Superior temporal gyrus (tissue), 1 donor: Measurements from ENCODE around the gene LRRC4C.
"Not testable (repeated sequence)": the region's sequence is repeated elsewhere in the genome, so short reads cannot be mapped to it uniquely, and the experiment has no call there.

Experiments used
- DNase-seq: peaks from one replicate; pipeline ENCODE4 v3.0.0-alpha.2; 2016; ENCODE audit errors: extremely low spot score

Gene LRRC4C

GRCh38 chr11:40240284-40240683, 1219.2 kb downstream of the LRRC4C start:
- DNase-seq, result no peak

- no peak for DNase-seq
Measured at GRCh38 chr11:40236526-40236925, 1222.9 kb downstream of the LRRC4C start.

DNA sequence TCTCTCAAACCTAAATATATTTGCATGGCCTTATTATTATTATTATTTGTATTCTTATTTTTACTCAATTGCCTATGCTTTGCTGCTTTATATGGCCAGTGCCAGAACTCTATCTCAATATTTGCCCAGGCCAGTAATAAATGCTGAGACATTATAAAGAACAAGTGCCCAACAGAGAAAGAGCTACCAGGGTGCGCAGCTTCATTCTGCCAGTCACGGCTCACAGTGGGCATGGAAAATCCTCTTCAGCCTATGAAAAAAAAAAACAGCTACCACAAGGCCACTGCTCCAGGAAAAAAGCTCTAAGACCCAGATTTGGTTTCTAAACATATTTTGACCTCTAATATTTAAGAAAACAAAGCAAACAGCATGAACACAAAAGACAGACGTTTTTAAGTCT, 1223.6 kb downstream of the LRRC4C start:
- no peak for DNase-seq

DNA sequence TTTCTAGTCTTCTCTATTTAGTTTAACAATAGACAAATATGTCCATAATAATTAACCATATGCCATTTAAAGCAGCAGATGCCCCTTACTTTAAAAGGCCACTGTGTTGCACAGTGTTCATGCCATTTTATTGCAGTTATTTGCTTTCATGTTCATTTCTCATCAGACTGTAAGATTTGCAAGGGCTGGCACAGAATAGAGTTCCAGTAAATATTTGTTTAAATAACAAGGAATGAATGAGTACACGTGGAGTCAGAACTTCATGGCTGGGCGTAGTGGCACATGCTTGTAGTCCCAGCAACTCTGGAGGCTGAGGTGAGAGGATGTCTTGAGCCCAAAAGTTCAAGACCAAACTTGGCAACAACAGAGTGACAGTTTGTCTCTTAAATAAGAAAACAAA, 1228.6 kb downstream of the LRRC4C start:
- DNase-seq, result no peak

GRCh38 chr11:40228662-40229061, 1230.8 kb downstream of the LRRC4C start:
- no peak for DNase-seq

DNA sequence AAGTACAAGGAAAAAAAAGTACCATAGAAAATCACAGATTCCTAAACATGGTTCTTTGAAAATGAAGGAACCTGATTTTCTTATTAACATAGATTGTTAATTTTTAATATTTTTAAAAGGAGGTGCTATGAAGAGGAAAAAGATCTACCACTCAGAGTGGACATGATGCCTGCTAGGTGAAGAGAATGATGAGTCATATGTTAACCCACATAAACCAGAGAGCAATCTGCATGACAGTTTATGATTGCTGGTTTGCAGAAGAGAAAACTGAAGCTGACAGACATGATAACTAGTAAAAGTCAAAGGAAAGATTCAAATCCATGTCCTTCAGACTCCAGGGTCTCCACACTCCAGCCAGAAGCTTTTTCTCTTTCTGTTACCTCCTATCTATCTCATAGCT, 1231.7 kb downstream of the LRRC4C start:
- DNase-seq, result no peak

DNA sequence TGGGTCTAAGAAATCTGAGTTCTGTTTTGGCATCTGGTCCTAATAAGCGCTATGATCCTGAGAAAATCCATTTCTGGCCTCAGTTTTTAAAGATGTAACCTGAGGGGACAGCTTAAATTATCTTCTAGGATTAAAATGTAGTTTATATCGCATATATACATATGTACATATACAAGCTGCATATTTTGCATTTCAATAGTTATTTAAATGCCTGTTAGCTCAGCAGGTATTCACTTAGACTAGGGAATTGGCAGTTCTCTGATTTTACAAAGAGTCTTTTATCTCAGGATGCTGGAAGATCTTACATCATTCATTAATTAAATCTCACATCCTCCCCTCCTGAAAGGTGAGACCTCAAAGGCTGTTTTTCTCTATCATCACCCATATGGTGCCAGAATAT, 1232.8 kb downstream of the LRRC4C start:
- DNase-seq, result no peak

GRCh38 chr11:40223596-40224330, 1235.7 kb downstream of the LRRC4C start:
- DNase-seq, result no peak

DNA sequence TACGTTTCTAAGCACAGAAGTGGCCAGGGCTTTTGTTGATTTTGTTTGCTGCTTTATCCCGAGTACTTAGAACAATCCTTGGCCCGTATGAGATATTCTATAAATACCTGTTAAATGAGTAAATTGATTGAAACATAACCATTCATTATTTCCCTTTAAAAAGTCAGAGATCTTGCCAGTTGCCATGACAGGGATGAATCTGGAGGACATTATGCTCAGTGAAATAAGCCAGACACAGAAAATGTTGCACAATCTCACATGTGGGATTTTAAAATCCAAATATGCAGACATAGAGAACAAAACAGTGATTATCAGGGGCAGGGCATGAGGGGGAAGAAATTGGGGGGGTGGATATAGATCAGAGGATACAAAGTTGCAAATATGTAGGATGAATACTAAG, 1240.1 kb downstream of the LRRC4C start:
- no peak for DNase-seq

DNA sequence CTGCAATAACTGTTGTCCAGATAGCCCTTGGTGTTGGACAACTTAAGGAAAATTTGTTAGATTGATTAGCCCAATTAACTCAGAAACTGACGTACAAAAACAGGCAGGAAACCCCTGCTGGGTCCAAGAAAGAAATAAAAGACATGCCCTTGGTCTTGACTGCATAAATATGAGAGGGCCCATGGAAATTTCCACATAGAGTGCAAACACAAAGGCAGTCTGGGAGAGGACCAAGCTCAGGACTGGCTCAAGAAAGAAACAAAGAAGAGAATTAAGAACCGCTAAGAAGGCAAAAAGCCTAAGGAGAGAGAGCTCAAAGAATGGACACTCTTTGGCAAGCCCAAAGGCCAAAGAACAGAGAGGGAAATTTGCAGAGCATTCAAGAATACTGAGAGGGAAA, 1243.9 kb downstream of the LRRC4C start:
- DNase-seq, result no peak

DNA sequence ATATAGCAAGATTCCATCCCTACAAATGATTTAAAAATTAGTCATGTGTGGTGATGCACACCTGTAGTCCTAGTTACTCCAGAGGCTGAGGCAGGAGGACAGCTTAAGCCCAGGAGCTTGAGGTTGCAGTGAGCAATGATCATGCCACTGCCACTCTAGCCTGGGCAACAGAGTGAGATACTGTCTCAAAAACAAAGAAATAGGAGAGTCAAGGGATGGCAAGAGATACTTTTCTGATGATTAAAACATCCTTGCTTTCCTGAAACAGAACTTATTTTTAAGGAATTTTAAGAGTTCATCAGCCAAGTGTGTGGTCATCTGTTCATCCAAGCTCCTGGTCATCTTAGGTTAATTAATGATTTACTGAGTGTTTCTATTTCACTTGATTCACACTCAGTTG, 1252.0 kb downstream of the LRRC4C start:
- DNase-seq, result no peak

- no peak for DNase-seq
Measured at GRCh38 chr11:40204228-40204627, 1255.2 kb downstream of the LRRC4C start.

- no peak for DNase-seq
Measured at GRCh38 chr11:40203606-40204005, 1255.8 kb downstream of the LRRC4C start.

- DNase-seq, result no peak
Measured at GRCh38 chr11:40202589-40203270, 1256.7 kb downstream of the LRRC4C start.

- not testable (repeated sequence) for DNase-seq
Measured at GRCh38 chr11:40192590-40192989, 1266.9 kb downstream of the LRRC4C start.

DNA sequence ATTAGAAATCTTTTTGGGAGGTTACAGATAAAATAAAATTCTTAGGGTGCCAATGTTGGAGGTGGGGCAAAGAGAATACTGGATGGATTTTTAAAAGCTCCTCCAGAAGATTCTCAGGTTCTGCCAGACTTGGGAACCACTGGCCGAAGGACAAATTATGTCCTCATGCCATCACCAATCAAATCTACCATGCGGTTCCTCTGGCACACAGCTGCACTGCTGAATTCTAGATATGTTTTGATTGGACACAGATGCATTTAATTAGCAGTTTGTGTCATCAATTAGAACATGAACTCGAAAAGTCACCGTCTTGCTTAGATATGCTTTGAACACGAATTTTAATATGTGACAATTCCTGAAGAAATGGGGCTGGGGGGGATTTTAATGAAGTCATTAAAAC, 1269.2 kb downstream of the LRRC4C start:
- no peak for DNase-seq

DNA sequence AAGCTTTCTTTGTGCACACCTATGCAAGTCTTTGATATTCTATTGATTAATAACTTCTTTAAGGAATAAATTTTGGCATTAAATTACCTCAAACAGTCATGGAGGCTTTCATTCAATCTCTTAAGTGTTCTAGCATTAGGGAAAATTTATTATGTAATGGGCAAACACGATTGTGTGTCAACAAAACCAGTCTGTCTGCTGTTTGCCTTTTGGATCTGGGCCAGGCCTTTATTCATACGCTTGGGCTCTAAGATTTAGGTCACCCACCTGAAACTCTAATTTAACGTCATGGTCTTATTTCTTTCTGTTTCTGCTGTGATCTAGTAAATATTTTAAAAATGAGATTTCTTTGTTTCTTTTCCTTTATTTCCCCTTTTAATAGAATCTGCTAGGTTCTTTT, 1270.6 kb downstream of the LRRC4C start:
- DNase-seq, result no peak

- no peak for DNase-seq
Measured at GRCh38 chr11:40187295-40187694, 1272.2 kb downstream of the LRRC4C start.

DNA sequence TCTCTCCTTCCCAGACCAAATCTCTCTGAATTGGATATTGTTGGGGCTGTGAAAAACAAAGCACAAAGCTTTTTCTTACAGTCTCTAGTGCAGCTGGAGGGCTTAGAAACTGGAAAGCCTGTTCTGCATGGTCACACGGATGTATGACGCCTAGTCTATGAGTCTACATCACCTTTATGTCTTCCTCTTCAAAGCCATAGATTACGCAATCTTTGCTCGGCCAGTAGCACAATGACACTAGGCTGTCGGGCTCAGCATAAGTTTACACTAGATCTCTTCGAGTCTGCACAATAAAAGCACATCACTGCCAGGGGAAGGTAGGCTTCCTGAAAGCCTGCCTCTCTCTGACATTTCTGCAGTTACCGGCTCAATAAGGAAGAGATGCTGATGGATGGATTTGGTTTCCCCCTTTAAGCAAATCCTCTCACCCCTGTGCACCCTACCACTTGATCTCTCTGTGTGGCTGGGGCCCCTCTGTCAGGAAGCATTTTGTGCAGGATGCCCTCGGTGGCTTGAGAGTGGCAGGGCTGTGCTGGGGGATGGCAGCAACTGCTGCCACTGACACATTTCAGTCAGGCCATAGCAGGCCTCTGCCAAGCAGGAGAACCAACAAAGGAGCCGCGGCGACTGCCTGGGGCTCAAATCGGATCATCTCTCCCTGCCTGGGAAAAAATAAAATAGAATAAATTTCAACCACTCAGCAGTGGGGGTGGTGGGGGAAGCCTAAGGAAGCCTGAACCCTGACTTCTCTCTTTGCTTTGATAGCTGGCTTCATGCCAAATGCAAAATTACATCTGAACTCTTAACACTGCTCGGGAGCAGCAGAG, 1272.8 kb downstream of the LRRC4C start:
- DNase-seq, result peak; percentile 95

DNA sequence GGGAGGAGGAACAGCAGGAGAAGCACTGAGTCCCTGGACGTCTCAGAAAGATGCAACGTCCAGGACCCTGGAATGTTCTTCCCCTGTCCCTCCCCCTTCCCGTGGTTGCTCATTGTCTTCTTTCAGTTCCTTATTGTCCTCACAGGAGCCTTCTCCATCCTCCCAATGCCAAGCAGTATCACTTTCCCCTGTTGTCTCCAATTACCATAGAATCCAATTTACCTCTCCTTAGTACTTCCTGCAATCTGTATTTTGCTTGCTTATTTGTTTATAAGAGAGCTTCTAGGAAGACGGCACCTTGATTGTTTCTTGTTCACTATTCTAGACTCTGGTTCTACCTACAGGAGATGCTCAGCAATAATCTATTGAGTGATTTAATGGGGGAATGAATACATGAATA, 1273.7 kb downstream of the LRRC4C start:
- no peak for DNase-seq

- no peak for DNase-seq
Measured at GRCh38 chr11:40183073-40184064, 1276.1 kb downstream of the LRRC4C start.
